Measurements from ENCODE around the gene PRM2. TPM values are rescaled to one million over a fixed set of nuclear protein-coding genes. Genes with fewer than 3 reads are reported as not detected.

Gene PRM2
- total and polyA plus RNA-seq, 3 experiments from 2014 or later: not detected

DNA sequence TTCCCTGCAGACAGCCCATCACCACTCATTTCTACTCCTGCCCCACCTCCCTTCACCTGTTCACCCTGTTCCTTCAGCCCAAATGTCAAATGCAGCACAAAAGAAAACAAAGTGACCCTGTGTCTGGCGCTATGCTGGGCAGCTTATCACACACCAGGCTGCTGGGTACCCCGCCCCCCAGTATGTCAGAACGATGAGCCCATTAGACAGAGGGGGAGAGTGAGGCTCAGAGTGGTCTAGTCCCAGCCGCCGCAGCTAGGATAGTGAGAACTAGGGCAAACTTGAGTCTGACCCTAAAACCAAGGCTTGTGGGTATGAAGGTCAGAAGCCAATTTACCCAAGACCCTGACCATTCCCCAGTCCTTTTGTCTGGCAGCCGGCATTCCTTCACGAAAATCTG, 11.2 kb downstream of the PRM2 start:
- Mint-ChIP-seq H3K36me3 (no peaks in the 10 kb centered on the region), H3K9me3 (no peaks in the 10 kb centered on the region), H3K4me1 (peaks cover 14 to 25% (median 22%) of the 10 kb centered on the region in 3 donors), H3K27me3 (peaks cover 0 to 4% of the 10 kb centered on the region in 2 donors), H3K27ac (no peak overlapping the region), H3K4me3 (no peak overlapping the region)
- Histone ChIP-seq H3K27ac (ENCODE audit: low read depth, low read length) (no peak overlapping the region), H3K27me3 (ENCODE audit: insufficient read depth, low read length, poor library complexity, severe bottlenecking) (no peaks in the 10 kb centered on the region), H3K4me3 (ENCODE audit: low read length) (no peak overlapping the region), H3K9me3 (ENCODE audit: low read length) (no peaks in the 10 kb centered on the region), H3K36me3 (ENCODE audit: insufficient read depth, low read length) (no peaks in the 10 kb centered on the region), H3K4me1 (ENCODE audit: insufficient read depth, low read length) (peaks cover 23% of the 10 kb centered on the region)
- CTCF ChIA-PET: interaction anchor here (7.1 kb wide), 1 partner anchor 9 kb away, joined by 44 read pairs; the partner anchor contains the start of gene SOCS1
- POLR2A ChIA-PET: no interaction called here
- DNase-seq: no peak

DNA sequence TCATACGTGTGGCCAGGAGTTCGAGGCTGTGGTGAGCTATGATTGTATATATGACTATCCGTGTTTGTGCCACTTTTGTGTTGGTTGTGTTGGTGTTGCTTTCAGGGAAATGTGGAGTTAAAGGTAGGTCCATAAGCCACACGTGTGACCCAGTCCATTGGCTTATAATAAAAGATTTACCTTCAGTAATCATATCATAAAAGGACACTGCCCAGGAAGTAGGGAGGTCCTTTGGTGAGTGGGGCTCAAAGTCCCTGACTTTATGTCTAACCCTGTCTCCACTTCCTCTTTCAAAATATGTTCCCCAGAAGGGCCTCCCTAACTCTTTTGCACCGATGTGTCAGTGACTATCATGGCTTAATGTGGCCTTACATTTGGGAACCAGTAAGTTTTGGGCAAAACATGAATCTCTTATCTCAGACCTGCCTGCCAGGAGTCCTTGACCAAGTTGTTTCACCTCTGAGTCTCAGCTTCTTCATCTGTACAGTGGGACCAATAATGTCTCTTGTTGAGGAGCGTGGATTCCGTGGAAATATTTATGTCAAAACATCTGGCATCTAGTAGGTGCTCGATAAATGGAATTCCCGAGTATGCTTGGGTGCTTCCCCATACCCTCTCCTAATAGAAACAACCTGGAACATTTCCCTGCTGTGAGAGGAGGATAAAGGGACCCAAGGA, 12.0 kb downstream of the PRM2 start:
- H3K27ac ChIP-seq (ENCODE audit: low read depth, low read length): no peak overlapping the region
- CTCF ChIA-PET: interaction anchor here (2.6 to 7.1 kb wide), 2 partner anchors 8 to 293 kb away, joined by 9 to 44 read pairs; partner anchors contain the start of gene SOCS1

DNA sequence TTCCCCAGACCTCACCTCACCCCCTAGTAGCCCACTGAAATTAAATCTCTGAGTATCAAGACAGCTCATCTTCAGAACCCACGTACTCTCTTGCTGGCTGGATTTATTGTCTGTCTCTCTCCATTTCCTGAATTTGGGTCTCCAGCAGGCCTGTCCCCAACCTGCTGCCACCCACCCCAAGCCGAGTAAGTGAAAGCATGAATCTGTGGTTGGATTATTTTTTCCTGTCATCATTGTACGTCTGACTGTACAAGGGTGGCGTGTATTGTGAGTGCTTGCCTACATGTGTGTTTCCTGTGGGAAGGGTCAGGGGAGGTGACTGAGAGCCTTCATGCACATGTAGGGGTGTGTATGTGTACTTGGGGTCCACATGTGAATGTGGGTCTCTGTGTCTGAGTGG, 12.5 kb downstream of the PRM2 start:
- Mint-ChIP-seq H3K36me3 (no peaks in the 10 kb centered on the region), H3K27me3 (peaks cover 0 to 4% of the 10 kb centered on the region in 2 donors), H3K4me3 (peak overlapping the region in 3 of 7 donors; percentile 33 to 58 (median 42)), H3K4me1 (peaks cover 19 to 38% (median 29%) of the 10 kb centered on the region in 3 donors), H3K9me3 (no peaks in the 10 kb centered on the region), H3K27ac (peak overlapping the region in 7 of 8 donors; percentile 2 to 87 (median 81))
- peak in 3 of 5 donors; percentile 54 to 74 (median 55) for DNase-seq
- ChIA-PET CTCF (interaction anchor here (1.1 to 7.1 kb wide), 3 partner anchors 7 to 300 kb away, joined by 4 to 44 read pairs (median 9); partner anchors contain the start of gene SOCS1), POLR2A (interaction anchor here (0.6 to 0.9 kb wide), 2 partner anchors 39 to 392 kb away, joined by 4 read pairs; no protein-coding TSS in a partner anchor)
- H3K27me3 ChIP-seq (ENCODE audit: insufficient read depth, low read length, poor library complexity, severe bottlenecking): no peaks in the 10 kb centered on the region
- no peaks in the 10 kb centered on the region for H3K9me3 ChIP-seq (ENCODE audit: low read length)
- H3K27ac ChIP-seq (ENCODE audit: low read depth, low read length): no peak overlapping the region
- peaks cover 27% of the 10 kb centered on the region for H3K4me1 ChIP-seq (ENCODE audit: insufficient read depth, low read length)
- H3K36me3 ChIP-seq (ENCODE audit: insufficient read depth, low read length): no peaks in the 10 kb centered on the region
- no peak overlapping the region for H3K4me3 ChIP-seq (ENCODE audit: low read length)

More for the DNA sequence above, 12.0 kb downstream of the PRM2 start:
- H3K9me3 Mint-ChIP-seq: no peaks in the 10 kb centered on the region
- Histone ChIP-seq H3K9me3 (ENCODE audit: low read length) (no peaks in the 10 kb centered on the region), H3K27me3 (ENCODE audit: insufficient read depth, low read length, poor library complexity, severe bottlenecking) (no peaks in the 10 kb centered on the region), H3K36me3 (ENCODE audit: insufficient read depth, low read length) (no peaks in the 10 kb centered on the region), H3K4me3 (ENCODE audit: low read length) (no peak overlapping the region), H3K4me1 (ENCODE audit: insufficient read depth, low read length) (peaks cover 23% of the 10 kb centered on the region)
- H3K4me3 Mint-ChIP-seq: peak overlapping the region in 2 of 7 donors; percentile 33 to 58
- DNase-seq: no peak
- POLR2A ChIA-PET: interaction anchor here (0.6 kb wide), 1 partner anchor 391 kb away, joined by 4 read pairs; no protein-coding TSS in a partner anchor
- H3K36me3 Mint-ChIP-seq: no peaks in the 10 kb centered on the region
- H3K27me3 Mint-ChIP-seq: peaks cover 0 to 4% of the 10 kb centered on the region in 2 donors
- peaks cover 16 to 33% (median 25%) of the 10 kb centered on the region in 3 donors for H3K4me1 Mint-ChIP-seq
- H3K27ac Mint-ChIP-seq: peak overlapping the region in 6 of 8 donors; percentile 46 to 87 (median 81)

DNA sequence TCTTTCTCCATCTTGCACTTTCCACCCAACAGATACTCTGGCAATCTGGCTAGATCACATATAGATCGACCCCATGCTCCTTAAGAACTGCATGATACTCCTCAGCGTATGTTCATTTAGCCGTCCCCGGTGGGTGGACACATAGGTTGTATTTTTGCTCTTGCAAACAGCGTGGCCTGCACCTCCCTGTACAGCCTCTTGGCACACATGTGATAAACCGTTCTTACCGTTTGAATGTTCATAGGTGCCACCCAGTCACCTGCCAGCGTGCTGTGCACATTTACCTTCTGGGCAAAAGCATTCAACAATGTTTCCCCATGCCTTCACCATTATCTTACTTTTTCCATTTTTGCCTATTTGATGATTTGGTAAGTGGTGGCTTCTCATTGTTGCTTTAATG, 13.4 kb downstream of the PRM2 start:
- Histone ChIP-seq H3K27me3 (ENCODE audit: insufficient read depth, low read length, poor library complexity, severe bottlenecking) (no peaks in the 10 kb centered on the region), H3K27ac (ENCODE audit: low read depth, low read length) (no peak overlapping the region), H3K4me3 (ENCODE audit: low read length) (no peak overlapping the region), H3K36me3 (ENCODE audit: insufficient read depth, low read length) (no peaks in the 10 kb centered on the region), H3K4me1 (ENCODE audit: insufficient read depth, low read length) (peaks cover 36% of the 10 kb centered on the region), H3K9me3 (ENCODE audit: low read length) (no peaks in the 10 kb centered on the region)
- no peak for DNase-seq
- Mint-ChIP-seq H3K4me3 (no peak overlapping the region), H3K36me3 (no peaks in the 10 kb centered on the region), H3K27ac (peak overlapping the region; percentile 17 to 87 (median 34)), H3K9me3 (no peaks in the 10 kb centered on the region), H3K4me1 (peaks cover 26 to 46% (median 37%) of the 10 kb centered on the region in 3 donors), H3K27me3 (peaks cover 0 to 4% of the 10 kb centered on the region in 2 donors)
- ChIA-PET CTCF (interaction anchor here (1.1 to 7.1 kb wide), 5 partner anchors 7 to 299 kb away, joined by 3 to 44 read pairs (median 4); partner anchors contain the start of gene SOCS1), POLR2A (interaction anchor here (0.9 kb wide), 1 partner anchor 38 kb away, joined by 4 read pairs; no protein-coding TSS in a partner anchor)

DNA sequence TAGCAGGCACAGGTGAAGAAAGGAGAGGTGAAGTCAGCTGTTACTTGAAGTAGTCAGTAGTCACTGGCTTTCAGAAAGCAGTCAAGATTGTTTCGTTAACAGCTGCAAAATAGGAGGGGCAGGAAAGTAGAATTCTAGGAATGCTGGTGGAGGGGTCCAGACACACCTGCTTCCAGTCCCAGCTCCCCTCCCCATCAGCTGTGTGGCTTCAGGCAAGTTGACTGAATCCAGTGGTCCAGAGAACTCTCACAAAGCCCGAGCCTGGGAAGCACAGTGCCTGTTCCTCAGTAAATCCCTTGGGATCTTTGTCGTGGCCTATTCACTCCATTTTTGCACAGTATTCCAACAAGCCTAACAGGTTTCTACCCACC, 15.7 kb downstream of the PRM2 start:
- no peak overlapping the region for H3K27ac ChIP-seq (ENCODE audit: low read depth, low read length)
- no peak overlapping the region for H3K4me3 ChIP-seq (ENCODE audit: low read length)
- Mint-ChIP-seq H3K27me3 (peaks cover 0 to 3% of the 10 kb centered on the region in 2 donors), H3K4me1 (peaks cover 40 to 62% (median 48%) of the 10 kb centered on the region in 3 donors), H3K36me3 (peaks cover 0 to 7% (median 0%) of the 10 kb centered on the region in 3 donors), H3K9me3 (no peaks in the 10 kb centered on the region), H3K4me3 (no peak overlapping the region), H3K27ac (peak overlapping the region in 1 of 8 donors; percentile 31)
- H3K4me1 ChIP-seq (ENCODE audit: insufficient read depth, low read length): peaks cover 47% of the 10 kb centered on the region
- CTCF ChIA-PET: no interaction called here
- no peaks in the 10 kb centered on the region for H3K9me3 ChIP-seq (ENCODE audit: low read length)
- POLR2A ChIA-PET: no interaction called here
- H3K36me3 ChIP-seq (ENCODE audit: insufficient read depth, low read length): no peaks in the 10 kb centered on the region
- no peak for DNase-seq
- no peaks in the 10 kb centered on the region for H3K27me3 ChIP-seq (ENCODE audit: insufficient read depth, low read length, poor library complexity, severe bottlenecking)

DNA sequence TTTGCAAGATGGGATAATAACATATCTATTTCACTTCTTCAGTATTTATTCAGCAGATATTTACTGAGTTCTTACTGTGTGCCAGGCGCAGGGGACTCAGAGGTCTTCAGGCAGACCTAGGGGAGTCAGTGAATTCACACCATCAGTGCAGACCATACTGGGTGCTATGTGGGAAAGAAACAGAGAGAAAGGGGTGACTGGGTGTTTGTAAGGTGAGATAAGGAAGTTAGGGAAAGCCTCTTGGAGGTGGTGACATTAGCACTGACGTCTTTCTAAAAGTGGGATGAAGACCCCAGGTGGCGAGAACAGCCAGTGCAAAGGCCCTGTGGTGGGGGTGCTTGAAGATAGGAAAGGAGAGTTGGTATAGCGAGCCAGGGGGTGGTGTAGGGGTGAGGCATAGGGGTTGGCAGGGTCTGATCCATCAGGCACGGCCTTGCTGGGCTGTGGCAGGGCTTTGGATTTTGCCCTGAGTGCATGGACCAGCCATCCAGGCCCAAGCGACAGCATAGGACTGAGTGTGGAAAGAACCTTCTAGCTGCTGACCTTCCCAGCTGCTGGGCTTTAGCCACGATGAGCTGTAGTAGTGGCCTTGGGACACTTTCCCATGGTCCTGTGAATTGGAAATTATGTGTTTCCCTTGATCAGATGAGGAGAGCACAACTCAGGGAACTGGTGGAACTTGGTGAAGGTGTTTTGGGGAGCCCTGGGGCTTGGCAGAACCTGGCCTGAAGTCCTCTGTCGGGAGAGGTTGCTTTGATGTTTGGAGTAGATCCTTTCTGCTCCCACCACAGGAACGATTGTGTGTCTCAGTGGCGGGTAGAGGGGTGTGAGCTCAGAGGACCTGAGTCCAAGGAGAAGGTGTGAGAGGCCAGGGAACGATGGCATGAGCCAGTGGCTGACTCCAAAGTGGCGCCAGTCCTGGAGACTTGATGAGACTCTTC, 16.4 kb downstream of the PRM2 start:
- Mint-ChIP-seq H3K27me3 (peaks cover 0 to 3% of the 10 kb centered on the region in 2 donors), H3K9me3 (no peaks in the 10 kb centered on the region), H3K27ac (peak overlapping the region in 5 of 8 donors; percentile 9 to 81 (median 73)), H3K4me3 (peak overlapping the region in 3 of 7 donors; percentile 1 to 100 (median 66)), H3K36me3 (peaks cover 0 to 9% (median 0%) of the 10 kb centered on the region in 3 donors), H3K4me1 (peaks cover 40 to 62% (median 48%) of the 10 kb centered on the region in 3 donors)
- Histone ChIP-seq H3K9me3 (ENCODE audit: low read length) (no peaks in the 10 kb centered on the region), H3K4me3 (ENCODE audit: low read length) (no peak overlapping the region), H3K27ac (ENCODE audit: low read depth, low read length) (no peak overlapping the region), H3K27me3 (ENCODE audit: insufficient read depth, low read length, poor library complexity, severe bottlenecking) (no peaks in the 10 kb centered on the region), H3K36me3 (ENCODE audit: insufficient read depth, low read length) (no peaks in the 10 kb centered on the region), H3K4me1 (ENCODE audit: insufficient read depth, low read length) (peaks cover 46% of the 10 kb centered on the region)
- ChIA-PET CTCF (interaction anchor here (1.0 to 1.5 kb wide), 3 partner anchors 14 to 295 kb away, joined by 3 to 4 read pairs (median 3); partner anchors contain the start of gene PRM3), POLR2A (no interaction called here)
- no peak for DNase-seq

DNA sequence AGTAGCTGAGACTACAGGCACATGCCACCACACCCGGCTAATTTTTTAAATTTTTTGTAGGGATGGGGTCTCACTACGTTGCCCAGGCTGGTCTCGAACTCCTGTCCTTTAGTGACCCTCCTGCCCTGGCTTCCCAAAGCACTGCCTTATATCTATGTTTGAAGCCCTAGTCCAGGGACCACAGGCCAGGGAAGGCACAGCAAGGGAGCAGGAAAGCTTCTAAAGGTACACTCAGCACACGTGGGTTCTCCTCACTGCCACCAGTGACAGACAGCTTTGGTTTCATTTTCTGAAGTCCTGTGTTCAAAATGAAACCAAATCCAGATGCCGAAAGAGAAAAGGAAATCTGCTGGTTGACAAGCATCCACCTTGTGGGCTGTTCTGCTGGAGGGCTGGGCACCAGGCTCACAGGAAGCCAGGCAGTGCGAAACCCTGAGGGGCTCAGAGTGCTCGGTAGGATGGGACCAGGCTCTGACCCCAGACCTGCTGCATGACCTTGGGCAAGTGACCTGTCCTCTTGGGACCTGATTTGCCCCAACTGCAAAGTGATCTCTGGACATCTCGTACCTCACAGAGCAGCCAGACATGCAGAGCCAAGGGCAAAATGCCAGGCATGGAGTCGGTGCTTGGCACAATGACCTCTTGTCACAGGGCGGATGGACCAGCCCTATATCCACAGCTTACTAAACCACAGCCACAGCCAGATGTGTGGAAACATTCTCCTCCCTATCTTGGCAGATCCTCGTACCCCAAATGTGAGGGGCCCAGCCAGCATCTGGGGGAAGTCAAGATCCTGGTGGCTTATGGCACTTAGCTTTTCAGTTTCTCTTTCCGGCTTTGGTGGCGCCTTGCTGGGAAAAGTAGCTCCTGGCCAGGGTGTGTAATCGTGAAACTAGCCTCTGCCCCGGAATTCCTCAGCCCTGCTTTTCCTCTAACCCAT, 17.5 kb downstream of the PRM2 start:
- peaks cover 36 to 57% (median 40%) of the 10 kb centered on the region in 3 donors for H3K4me1 Mint-ChIP-seq
- POLR2A ChIA-PET: interaction anchor here (0.6 to 0.7 kb wide), 2 partner anchors 81 to 331 kb away, joined by 3 to 9 read pairs; no protein-coding TSS in a partner anchor
- H3K4me1 ChIP-seq (ENCODE audit: insufficient read depth, low read length): peaks cover 44% of the 10 kb centered on the region

More for the DNA sequence above, 17.5 kb downstream of the PRM2 start:
- H3K27me3 ChIP-seq (ENCODE audit: insufficient read depth, low read length, poor library complexity, severe bottlenecking): no peaks in the 10 kb centered on the region
- H3K27ac Mint-ChIP-seq: peak overlapping the region; percentile 61 to 81 (median 74)
- peaks cover 0 to 3% of the 10 kb centered on the region in 2 donors for H3K27me3 Mint-ChIP-seq
- H3K4me3 Mint-ChIP-seq: peak overlapping the region; percentile 54 to 100 (median 70)
- DNase-seq: peak in 4 of 5 donors; percentile 18 to 62 (median 54)
- H3K9me3 ChIP-seq (ENCODE audit: low read length): no peaks in the 10 kb centered on the region
- H3K4me3 ChIP-seq (ENCODE audit: low read length): peak overlapping the region; percentile 37
- CTCF ChIA-PET: interaction anchor here (0.9 to 5.9 kb wide), 12 partner anchors 8 to 294 kb away, joined by 3 to 44 read pairs (median 3); partner anchors contain the start of genes PRM2, PRM3 and TNP2
- H3K9me3 Mint-ChIP-seq: no peaks in the 10 kb centered on the region
- peaks cover 0 to 10% (median 0%) of the 10 kb centered on the region in 3 donors for H3K36me3 Mint-ChIP-seq
- no peak overlapping the region for H3K27ac ChIP-seq (ENCODE audit: low read depth, low read length)
- no peaks in the 10 kb centered on the region for H3K36me3 ChIP-seq (ENCODE audit: insufficient read depth, low read length)
